Endothelial cell (in vitro differentiated cells): ENCODE data around the gene MYL6B. TPM values are rescaled to one million over a fixed set of nuclear protein-coding genes. Genes with fewer than 3 reads are reported as not detected.

Source experiments
- DNase-seq: peaks from one replicate; pipeline ENCODE4 v3.0.0; 2021; ENCODE audit warnings: low spot score
- H3K27ac Mint-ChIP-seq: one replicate; pipeline ENCODE4 v1.8.0; 2021; ENCODE audit warnings: mixed read lengths, inconsistent platforms; ENCODE audit not compliant: unreplicated experiment
- H3K27me3 Mint-ChIP-seq: one replicate; pipeline ENCODE4 v1.8.0; 2021; ENCODE audit warnings: mild to moderate bottlenecking, moderate library complexity, mixed read lengths, inconsistent platforms; ENCODE audit not compliant: unreplicated experiment
- H3K36me3 Mint-ChIP-seq: one replicate; pipeline ENCODE4 v1.8.0; 2021; ENCODE audit warnings: mild to moderate bottlenecking, low read depth, mixed read lengths, inconsistent platforms; ENCODE audit not compliant: unreplicated experiment
- H3K4me1 Mint-ChIP-seq: one replicate; pipeline ENCODE4 v1.8.0; 2021; ENCODE audit warnings: mild to moderate bottlenecking, mixed read lengths, inconsistent platforms; ENCODE audit not compliant: unreplicated experiment
- H3K4me3 Mint-ChIP-seq: one replicate; pipeline ENCODE4 v1.8.0; 2021; ENCODE audit warnings: mild to moderate bottlenecking, mixed read lengths, inconsistent platforms; ENCODE audit not compliant: unreplicated experiment
- H3K9me3 Mint-ChIP-seq: one replicate; pipeline ENCODE4 v1.8.0; 2021; ENCODE audit warnings: mixed read lengths, inconsistent platforms; ENCODE audit not compliant: unreplicated experiment
- CTCF ChIP-seq: fragments of 200-600 bp; sonication (generic); IDR thresholded peaks from one replicate; pipeline ENCODE4 v1.5.0; 2021; ENCODE audit warnings: antibody characterized with exemption; ENCODE audit not compliant: unreplicated experiment
- total RNA-seq: library from RNA; stranded (reverse); fragmentation: NEBNext Ultra II Directional; extraction: Animal tissue kit (Norgen Biotek cat#: 25700); gene quantifications from one replicate; pipeline ENCODE4 v1.2.1, GENCODE V29; 2021; ENCODE audit not compliant: unreplicated experiment

Gene MYL6B
- total RNA-seq, 1 donor from 2014 or later, result 170 TPM

DNA sequence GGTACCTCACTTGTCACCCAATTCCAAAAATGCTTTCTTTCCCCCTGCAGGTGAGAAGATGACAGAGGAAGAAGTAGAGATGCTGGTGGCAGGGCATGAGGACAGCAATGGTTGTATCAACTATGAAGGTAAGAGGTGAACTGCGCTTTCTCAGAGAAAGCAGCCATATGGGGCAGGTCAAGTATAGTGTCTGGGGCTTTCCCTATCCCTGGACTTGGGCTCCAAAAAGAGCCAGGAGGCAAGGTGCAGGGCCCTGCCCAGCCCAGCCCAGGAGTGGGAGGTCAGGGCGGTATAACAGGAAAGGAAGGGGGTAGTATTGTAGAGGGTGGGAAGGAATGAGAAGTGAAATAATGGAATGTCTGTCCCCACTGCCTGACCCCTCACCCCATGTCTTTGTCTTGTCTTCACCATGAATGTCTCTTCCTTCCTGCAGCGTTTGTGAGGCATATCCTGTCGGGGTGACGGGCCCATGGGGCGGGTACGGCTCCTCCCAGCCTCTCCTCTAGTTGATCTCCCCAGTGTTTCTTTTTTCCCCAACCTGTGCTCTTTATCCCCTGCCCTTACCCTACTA, 7.9 kb downstream of the MYL6B start:
- H3K36me3 Mint-ChIP-seq, result peaks cover 64% of the 10 kb centered on the region
- TF ChIP-seq CTCF, result no peak

DNA sequence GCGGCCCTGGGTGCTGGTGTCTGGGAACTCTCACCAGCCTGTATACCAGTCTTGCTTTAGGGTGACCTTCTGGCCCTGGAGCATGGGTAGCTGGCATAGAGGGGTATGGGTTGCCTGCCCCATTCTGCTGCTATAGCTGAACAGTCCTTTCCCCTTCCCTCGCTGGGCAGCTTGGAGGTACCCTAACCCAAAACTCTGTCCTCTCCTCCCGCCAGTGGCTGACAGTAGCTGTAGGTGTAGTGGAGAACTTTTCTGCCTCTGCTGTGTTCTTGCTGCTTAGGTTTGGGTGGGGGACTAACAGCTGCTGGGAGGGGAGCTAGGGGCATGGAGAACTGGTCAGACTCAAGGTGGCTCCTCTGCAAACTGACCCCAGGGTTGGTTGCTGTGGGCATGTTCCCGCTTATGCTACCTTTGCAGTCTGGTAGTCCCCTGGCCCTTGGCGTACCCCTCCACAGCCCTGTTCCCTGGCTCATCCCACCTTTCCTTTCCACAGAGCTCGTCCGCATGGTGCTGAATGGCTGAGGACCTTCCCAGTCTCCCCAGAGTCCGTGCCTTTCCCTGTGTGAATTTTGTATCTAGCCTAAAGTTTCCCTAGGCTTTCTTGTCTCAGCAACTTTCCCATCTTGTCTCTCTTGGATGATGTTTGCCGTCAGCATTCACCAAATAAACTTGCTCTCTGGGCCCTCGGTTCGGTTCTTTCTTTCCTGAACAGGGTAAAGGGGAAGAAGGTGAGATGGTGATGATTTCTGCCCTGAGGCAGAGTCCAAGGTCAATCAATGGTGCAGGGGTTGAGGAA, 8.7 kb downstream of the MYL6B start:
- peak overlapping the region; percentile 100 for H3K27ac Mint-ChIP-seq
- H3K27me3 Mint-ChIP-seq, result peaks cover 61% of the 10 kb centered on the region
- no peaks in the 10 kb centered on the region for H3K9me3 Mint-ChIP-seq
- H3K4me3 Mint-ChIP-seq, result peak overlapping the region; percentile 100
- H3K36me3 Mint-ChIP-seq, result peaks cover 64% of the 10 kb centered on the region
- no peak for TF ChIP-seq CTCF
- H3K4me1 Mint-ChIP-seq, result peaks cover 40% of the 10 kb centered on the region
- DNase-seq, result no peak

More for the DNA sequence above, 7.9 kb downstream of the MYL6B start:
- peak overlapping the region; percentile 100 for H3K4me3 Mint-ChIP-seq
- peak; percentile 37 for DNase-seq
- no peaks in the 10 kb centered on the region for H3K9me3 Mint-ChIP-seq
- peaks cover 60% of the 10 kb centered on the region for H3K27me3 Mint-ChIP-seq
- peaks cover 41% of the 10 kb centered on the region for H3K4me1 Mint-ChIP-seq
- H3K27ac Mint-ChIP-seq, result peak overlapping the region; percentile 100

DNA sequence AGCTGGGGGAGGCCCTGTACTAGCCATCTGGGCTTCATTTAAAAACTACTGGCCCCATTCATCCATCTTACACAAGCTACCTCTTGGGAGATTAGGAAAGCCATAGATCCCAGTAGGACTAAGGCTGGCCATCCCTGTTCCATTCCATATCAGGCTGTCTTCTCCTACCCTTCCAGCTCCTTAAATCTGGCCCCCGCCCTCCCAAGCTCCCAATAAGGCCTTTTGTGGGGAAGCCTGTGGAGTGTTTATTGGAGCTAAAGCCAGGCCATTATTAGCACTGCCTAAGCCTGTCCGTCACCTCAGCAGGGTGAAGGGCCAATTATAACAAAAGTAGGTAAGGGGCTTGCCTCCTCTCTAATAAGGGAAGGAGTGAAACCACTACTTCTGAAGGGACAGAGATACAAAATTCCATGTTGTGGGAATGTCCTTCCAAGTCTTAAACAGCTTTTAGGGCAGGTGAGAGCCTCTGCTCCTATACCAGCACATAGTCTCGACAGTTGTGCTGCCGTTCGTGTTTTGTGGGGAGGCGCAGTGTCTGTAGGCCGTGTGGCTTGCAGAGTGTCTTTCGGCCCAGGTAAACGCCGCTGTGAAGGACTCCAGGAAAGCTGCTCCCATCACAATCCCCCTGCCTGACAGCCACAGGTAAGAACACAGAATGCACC, 9.4 kb downstream of the MYL6B start:
- H3K27me3 Mint-ChIP-seq, result peaks cover 62% of the 10 kb centered on the region
- peaks cover 64% of the 10 kb centered on the region for H3K36me3 Mint-ChIP-seq
- H3K4me1 Mint-ChIP-seq, result peaks cover 40% of the 10 kb centered on the region
- no peaks in the 10 kb centered on the region for H3K9me3 Mint-ChIP-seq
- no peak for TF ChIP-seq CTCF
- H3K27ac Mint-ChIP-seq, result peak overlapping the region; percentile 93
- DNase-seq, result no peak
- H3K4me3 Mint-ChIP-seq, result peak overlapping the region; percentile 100

GRCh38 chr12:56162468-56163290, 10.3 kb downstream of the MYL6B start:
- H3K27me3 Mint-ChIP-seq, result peaks cover 55% of the 10 kb centered on the region
- H3K4me3 Mint-ChIP-seq, result peak overlapping the region; percentile 100
- H3K36me3 Mint-ChIP-seq, result peaks cover 69% of the 10 kb centered on the region
- DNase-seq, result no peak
- H3K27ac Mint-ChIP-seq, result peak overlapping the region; percentile 71
- H3K9me3 Mint-ChIP-seq, result no peaks in the 10 kb centered on the region
- H3K4me1 Mint-ChIP-seq, result peaks cover 37% of the 10 kb centered on the region
- TF ChIP-seq CTCF, result no peak
